Endodermal cell (in vitro differentiated cells): ENCODE results near the gene KCNAB3. TPM values are rescaled to one million over a fixed set of nuclear protein-coding genes. Genes with fewer than 3 reads are reported as not detected.
A peak's percentile ranks its signal among the peaks of the same experiment; 100 is the strongest.

ENCODE experiments used
- DNase-seq: peaks from one replicate; pipeline ENCODE4 v3.0.0-alpha.2; 2017
- H3K27ac ChIP-seq: 2 replicates; pipeline ENCODE4 v1.5.1; 2013; ENCODE audit warnings: mild to moderate bottlenecking, low read depth, low read length, moderate library complexity
- H3K27me3 ChIP-seq: 2 replicates; pipeline ENCODE4 v1.6.1; 2013; ENCODE audit warnings: mild to moderate bottlenecking, low read length, moderate library complexity; ENCODE audit not compliant: insufficient read depth, control insufficient read depth, poor library complexity, severe bottlenecking
- H3K36me3 ChIP-seq: 2 replicates; pipeline ENCODE4 v1.7.0; 2013; ENCODE audit warnings: mild to moderate bottlenecking, low read length, moderate library complexity; ENCODE audit not compliant: control insufficient read depth, insufficient read depth
- H3K4me1 ChIP-seq: one replicate; pipeline ENCODE4 v1.7.0; 2013; ENCODE audit warnings: low read length; ENCODE audit not compliant: control insufficient read depth, insufficient read depth
- H3K4me3 ChIP-seq: 2 replicates; pipeline ENCODE4 v1.5.1; 2013; ENCODE audit warnings: mild to moderate bottlenecking, low read length, moderate library complexity
- H3K9ac ChIP-seq: 2 replicates; pipeline ENCODE4 v1.6.1; 2013; ENCODE audit warnings: mild to moderate bottlenecking, low read length, moderate library complexity; ENCODE audit not compliant: poor library complexity, severe bottlenecking; ENCODE audit errors: extremely low read depth
- H3K9me3 ChIP-seq: 2 replicates; pipeline ENCODE4 v1.6.1; 2013; ENCODE audit warnings: mild to moderate bottlenecking, low read length, moderate library complexity; ENCODE audit not compliant: control insufficient read depth
- H3K27ac Mint-ChIP-seq: 2 replicates; pipeline ENCODE4 v1.8.0; 2020; ENCODE audit warnings: mixed read lengths
- H3K27me3 Mint-ChIP-seq: 2 replicates; pipeline ENCODE4 v1.8.0; 2021; ENCODE audit warnings: mild to moderate bottlenecking, mixed read lengths; ENCODE audit not compliant: insufficient read depth
- H3K36me3 Mint-ChIP-seq: 2 replicates; pipeline ENCODE4 v1.8.0; 2020; ENCODE audit warnings: low read depth, mixed read lengths
- H3K4me1 Mint-ChIP-seq: 2 replicates; pipeline ENCODE4 v1.8.0; 2020; ENCODE audit warnings: mixed read lengths
- H3K4me3 Mint-ChIP-seq: 2 replicates; pipeline ENCODE4 v1.8.0; 2020; ENCODE audit warnings: mild to moderate bottlenecking, moderate library complexity, mixed read lengths
- H3K9me3 Mint-ChIP-seq: 2 replicates; pipeline ENCODE4 v1.8.0; 2020; ENCODE audit warnings: mild to moderate bottlenecking, mixed read lengths
- WGBS, 2 experiments: methylation state at CpG; one replicate each; pipeline versions ENCODE4 v1.1.5 to v1.1.7; 2013; ENCODE audit warnings: missing lambda C conversion rate in 2 of 2, mixed read lengths in 1 of 2; ENCODE audit not compliant: insufficient coverage in 1 of 2, insufficient read length in 1 of 2; 5-methylcytosine and 5-hydroxymethylcytosine counted together
- total RNA-seq, 2 donors: library from RNA; stranded (reverse); fragmentation: NEBNext Ultra II Directional in 1 of 2; extraction: Animal tissue kit (Norgen Biotek cat#: 25700) in 1 of 2; gene quantifications; 2 replicates in 1 of 2; 3 replicates in 1 of 2; pipeline ENCODE4 v1.2.1, GENCODE V29; 2021
- TF ChIP-seq, protein P1 (sequence below): fragments of 200-600 bp; sonication (generic); conservative IDR thresholded peaks from 2 replicates; pipeline ENCODE4 v1.5.0; 2021; ENCODE audit warnings: antibody characterized with exemption, mild to moderate bottlenecking

Gene KCNAB3
- total RNA-seq, 2 donors from 2014 or later, result 4.0 to 6.5 TPM

DNA sequence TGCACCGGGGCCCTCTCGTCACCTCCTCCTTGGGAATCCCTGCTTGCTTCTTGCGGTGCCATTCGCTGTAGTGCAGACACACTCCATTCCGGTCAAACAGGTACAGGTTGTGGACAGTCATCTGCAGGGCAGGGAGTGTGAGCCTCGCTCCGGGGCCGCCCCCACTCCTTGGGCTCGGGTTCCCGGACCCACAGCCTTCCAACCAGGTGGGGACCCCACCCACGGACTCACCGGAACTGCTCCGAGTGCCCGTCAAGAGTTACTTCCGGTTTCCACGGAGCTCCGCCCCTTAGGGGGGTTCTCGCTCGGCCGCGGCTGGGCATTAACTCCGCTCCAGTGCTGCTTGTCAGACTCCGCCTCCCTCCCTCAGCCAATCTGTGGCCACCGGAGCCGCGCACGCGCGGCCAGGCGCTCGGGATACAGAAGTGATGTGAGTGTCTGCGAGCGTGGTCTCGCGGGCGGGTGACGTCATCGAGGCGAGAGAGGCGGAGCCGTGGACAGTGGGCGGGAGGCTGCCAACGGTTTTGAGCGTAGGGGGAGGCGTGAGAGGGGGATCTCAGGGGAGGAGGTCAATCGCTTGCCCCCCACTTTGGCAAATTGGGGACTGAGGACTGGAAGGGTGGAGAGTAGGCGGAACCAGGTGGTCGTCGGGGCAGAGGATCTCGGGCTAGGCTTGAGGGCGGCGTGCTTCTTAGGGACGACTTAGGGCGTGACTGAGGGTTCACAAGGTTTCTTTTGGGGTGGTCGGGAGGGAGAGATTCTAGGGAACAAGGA, 2.2 kb upstream of the KCNAB3 start, which contains the start of the genes CNTROB and TRAPPC1:
TSS of gene CNTROB (plus strand) at position 498 of the 774 bp plus-strand sequence. CDS start 874 bp downstream, outside the sequence.
TSS of gene TRAPPC1 (minus strand) at position 238 of the 774 bp plus-strand sequence. CDS start at position 121, 117 bp downstream.
- Histone ChIP-seq H3K27me3 (peaks cover 18% of the 10 kb centered on the region), H3K4me3 (peak within 1 kb of the TSS; percentile 95), H3K4me1 (peaks cover 5% of the 10 kb centered on the region), H3K9me3 (no peaks in the 10 kb centered on the region), H3K27ac (peak within 1 kb of the TSS; percentile 47), H3K36me3 (peaks cover 32% of the 10 kb centered on the region), H3K9ac (peak within 1 kb of the TSS; percentile 67)
- WGBS, 2 experiments, result 0% methylated on average over 2 to 55 of the region's 55 CpGs
- DNase-seq, result peak; percentile 100
- H3K27me3 Mint-ChIP-seq, result peaks cover 29% of the 10 kb centered on the region
- H3K4me1 Mint-ChIP-seq, result peaks cover 32% of the 10 kb centered on the region
- peak within 1 kb of the TSS; percentile 98 for H3K27ac Mint-ChIP-seq
- H3K36me3 Mint-ChIP-seq, result peaks cover 26% of the 10 kb centered on the region
- H3K4me3 Mint-ChIP-seq, result peak within 1 kb of the TSS; percentile 99
- TF ChIP-seq, protein P1, sequence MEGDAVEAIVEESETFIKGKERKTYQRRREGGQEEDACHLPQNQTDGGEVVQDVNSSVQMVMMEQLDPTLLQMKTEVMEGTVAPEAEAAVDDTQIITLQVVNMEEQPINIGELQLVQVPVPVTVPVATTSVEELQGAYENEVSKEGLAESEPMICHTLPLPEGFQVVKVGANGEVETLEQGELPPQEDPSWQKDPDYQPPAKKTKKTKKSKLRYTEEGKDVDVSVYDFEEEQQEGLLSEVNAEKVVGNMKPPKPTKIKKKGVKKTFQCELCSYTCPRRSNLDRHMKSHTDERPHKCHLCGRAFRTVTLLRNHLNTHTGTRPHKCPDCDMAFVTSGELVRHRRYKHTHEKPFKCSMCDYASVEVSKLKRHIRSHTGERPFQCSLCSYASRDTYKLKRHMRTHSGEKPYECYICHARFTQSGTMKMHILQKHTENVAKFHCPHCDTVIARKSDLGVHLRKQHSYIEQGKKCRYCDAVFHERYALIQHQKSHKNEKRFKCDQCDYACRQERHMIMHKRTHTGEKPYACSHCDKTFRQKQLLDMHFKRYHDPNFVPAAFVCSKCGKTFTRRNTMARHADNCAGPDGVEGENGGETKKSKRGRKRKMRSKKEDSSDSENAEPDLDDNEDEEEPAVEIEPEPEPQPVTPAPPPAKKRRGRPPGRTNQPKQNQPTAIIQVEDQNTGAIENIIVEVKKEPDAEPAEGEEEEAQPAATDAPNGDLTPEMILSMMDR, result no peak
- no peaks in the 10 kb centered on the region for H3K9me3 Mint-ChIP-seq

DNA sequence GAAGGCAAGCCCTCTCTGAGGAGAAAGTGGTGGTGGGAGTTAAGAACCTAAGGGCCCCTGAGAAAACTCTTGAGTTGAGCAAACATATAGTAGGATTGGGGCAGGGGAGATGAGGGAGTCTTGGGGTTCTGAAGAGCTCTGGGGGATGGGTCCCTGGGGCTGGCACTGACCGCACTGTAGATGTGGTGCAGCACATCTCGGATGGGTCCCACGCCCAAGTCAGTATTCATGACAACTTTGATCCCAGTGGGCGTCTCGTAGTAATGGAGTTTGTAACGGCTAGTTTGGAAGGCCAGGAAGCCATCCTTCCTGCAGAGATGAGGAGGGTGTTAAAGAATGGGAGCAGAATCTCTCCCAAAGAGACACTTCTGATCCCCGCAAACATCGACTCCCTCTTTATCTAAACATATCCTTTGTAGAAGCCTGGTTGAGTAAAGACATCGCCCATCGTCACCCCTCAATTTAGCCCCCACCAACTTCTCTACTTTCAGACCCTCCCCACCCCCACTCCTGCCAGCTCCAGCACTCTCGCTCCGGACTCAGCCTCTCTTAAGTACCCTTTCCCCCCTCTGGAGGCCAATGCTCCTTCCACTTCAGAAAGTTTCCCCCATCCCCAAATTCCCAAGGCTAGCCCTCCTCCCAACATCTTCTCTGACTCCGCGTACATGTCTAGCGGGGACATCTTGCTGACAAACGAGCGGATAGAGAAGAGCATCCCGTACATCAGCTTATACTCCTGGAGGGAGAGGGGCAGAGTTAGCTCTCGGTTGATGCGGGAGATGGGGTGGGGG, 1.4 kb upstream of the KCNAB3 start:
- TF ChIP-seq, protein P1, result no peak
- Mint-ChIP-seq H3K4me1 (peaks cover 32% of the 10 kb centered on the region), H3K36me3 (peaks cover 18% of the 10 kb centered on the region), H3K9me3 (no peaks in the 10 kb centered on the region), H3K27ac (peak overlapping the region; percentile 98), H3K27me3 (peaks cover 38% of the 10 kb centered on the region), H3K4me3 (peak overlapping the region; percentile 99)
- Histone ChIP-seq H3K9ac (peak overlapping the region; percentile 26), H3K4me1 (peaks cover 5% of the 10 kb centered on the region), H3K36me3 (peaks cover 23% of the 10 kb centered on the region), H3K27ac (no peak overlapping the region), H3K4me3 (peak overlapping the region; percentile 95), H3K27me3 (peaks cover 27% of the 10 kb centered on the region), H3K9me3 (no peaks in the 10 kb centered on the region)
- 0 to 40% methylated on average over 6 to 20 of the region's 20 CpGs for WGBS, 2 experiments
- DNase-seq, result no peak

DNA sequence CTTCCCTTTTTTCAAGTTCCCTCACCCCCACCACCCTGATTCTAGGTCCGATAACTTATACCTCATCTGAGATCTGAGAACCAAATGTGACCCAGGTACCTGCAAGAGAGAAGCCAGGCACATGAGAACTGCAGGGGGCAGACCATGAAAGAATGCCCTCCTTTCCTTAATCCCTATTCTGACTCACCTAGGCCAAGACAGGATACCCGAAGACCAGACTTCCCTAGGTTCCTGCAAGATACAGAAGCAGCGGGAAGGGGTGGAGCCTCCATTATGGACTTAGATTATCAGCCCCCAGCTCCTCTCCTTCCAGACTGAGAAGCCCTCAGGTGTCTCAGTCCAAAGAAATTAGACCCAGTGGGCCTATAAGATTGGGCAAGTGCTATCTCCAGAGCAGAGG, 2.1 kb downstream of the KCNAB3 start:
- peaks cover 41% of the 10 kb centered on the region for H3K27me3 ChIP-seq
- H3K36me3 ChIP-seq, result peaks cover 6% of the 10 kb centered on the region
- peaks cover 2% of the 10 kb centered on the region for H3K4me1 ChIP-seq
- no peaks in the 10 kb centered on the region for H3K9me3 ChIP-seq
- no peak overlapping the region for H3K4me3 Mint-ChIP-seq
- no peak overlapping the region for H3K4me3 ChIP-seq
- peaks cover 71% of the 10 kb centered on the region for H3K27me3 Mint-ChIP-seq
- H3K27ac Mint-ChIP-seq, result no peak overlapping the region
- H3K9ac ChIP-seq, result no peak overlapping the region
- H3K36me3 Mint-ChIP-seq, result peaks cover 3% of the 10 kb centered on the region
- TF ChIP-seq, protein P1, result peak; percentile 45
- H3K9me3 Mint-ChIP-seq, result no peaks in the 10 kb centered on the region
- DNase-seq, result peak; percentile 79
- WGBS, 2 experiments, result 70 to 84% methylated on average over 2 to 3 of the region's 3 CpGs
- H3K27ac ChIP-seq, result no peak overlapping the region
- peaks cover 28% of the 10 kb centered on the region for H3K4me1 Mint-ChIP-seq
